Prostate gland (tissue), 2 donors: ENCODE results near the gene FUCA2.
A peak's percentile ranks its signal among the peaks of the same experiment; 100 is the strongest.

Source experiments
- POLR2A ChIP-seq: fragments of 450-650 bp; IDR thresholded peaks from one replicate; pipeline ENCODE4 v1.6.1; 2016; ENCODE audit warnings: antibody characterized with exemption, mild to moderate bottlenecking
- TF ChIP-seq, protein P1 (sequence below), 4 experiments: fragments of 200-600 bp in 2 of 4; fragments of 450-650 bp in 2 of 4; sonication (generic) in 2 of 4; IDR thresholded peaks; 1 replicate in 3 of 4; 2 replicates in 1 of 4; pipeline ENCODE4 v1.5.1; 2016 to 2019; ENCODE audit warnings: antibody characterized with exemption in 4 of 4, mild to moderate bottlenecking in 2 of 4, moderate library complexity in 2 of 4

DNA sequence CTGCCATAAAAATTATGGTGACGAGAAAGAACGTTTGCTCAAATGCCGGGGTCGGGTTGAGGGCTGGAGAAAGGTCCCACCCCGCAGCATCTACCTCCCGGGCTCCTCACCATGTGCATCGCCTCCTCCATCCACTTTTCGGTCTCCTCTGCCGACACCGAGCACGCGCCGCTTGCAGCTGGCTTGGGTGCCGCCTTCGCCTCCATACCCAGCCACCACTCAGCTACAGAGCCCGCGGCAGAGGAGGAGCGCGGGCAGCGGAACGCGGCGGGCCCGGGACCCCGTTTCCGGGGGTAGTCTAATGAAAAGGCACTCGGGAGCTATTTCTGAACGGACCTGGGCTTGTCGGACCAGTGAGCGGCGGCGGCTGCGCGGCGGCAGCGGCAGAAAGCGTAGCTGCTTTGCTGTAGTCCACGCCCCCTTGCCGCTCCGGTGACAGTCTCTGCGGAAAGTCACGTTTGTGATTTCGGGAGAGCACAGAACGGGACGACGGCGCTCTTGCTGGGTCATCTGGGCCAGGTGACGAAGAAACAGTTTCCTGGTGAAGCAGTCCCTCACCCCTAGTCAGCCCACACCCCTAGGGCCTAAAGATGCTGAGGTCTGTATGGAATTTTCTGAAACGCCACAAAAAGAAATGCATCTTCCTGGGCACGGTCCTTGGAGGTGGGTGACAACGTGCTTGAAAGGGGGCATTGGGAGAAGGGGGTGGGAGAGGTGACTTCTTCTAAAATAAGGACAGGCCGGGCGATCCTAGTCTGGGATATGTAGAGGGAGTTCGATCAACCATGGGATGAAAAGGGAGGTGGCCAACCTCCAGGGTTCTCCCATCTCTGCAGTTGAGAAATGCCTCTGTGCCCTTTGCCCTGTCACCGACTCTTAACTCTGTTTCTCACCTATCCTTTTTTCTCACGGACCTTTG lies 60.8 kb downstream of the FUCA2 start, which contains the start of the genes ADAT2 and PEX3:
- TF ChIP-seq, protein P1, sequence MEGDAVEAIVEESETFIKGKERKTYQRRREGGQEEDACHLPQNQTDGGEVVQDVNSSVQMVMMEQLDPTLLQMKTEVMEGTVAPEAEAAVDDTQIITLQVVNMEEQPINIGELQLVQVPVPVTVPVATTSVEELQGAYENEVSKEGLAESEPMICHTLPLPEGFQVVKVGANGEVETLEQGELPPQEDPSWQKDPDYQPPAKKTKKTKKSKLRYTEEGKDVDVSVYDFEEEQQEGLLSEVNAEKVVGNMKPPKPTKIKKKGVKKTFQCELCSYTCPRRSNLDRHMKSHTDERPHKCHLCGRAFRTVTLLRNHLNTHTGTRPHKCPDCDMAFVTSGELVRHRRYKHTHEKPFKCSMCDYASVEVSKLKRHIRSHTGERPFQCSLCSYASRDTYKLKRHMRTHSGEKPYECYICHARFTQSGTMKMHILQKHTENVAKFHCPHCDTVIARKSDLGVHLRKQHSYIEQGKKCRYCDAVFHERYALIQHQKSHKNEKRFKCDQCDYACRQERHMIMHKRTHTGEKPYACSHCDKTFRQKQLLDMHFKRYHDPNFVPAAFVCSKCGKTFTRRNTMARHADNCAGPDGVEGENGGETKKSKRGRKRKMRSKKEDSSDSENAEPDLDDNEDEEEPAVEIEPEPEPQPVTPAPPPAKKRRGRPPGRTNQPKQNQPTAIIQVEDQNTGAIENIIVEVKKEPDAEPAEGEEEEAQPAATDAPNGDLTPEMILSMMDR (IDR thresholded peaks at IDR 0.05): peak in 2 of 4 experiments; percentile 7 to 23
- TF ChIP-seq POLR2A: peak; percentile 62
